Left lung (tissue), 10 donors: Measurements from ENCODE around the gene RBM11. TPM values are rescaled to one million over a fixed set of nuclear protein-coding genes. Genes with fewer than 3 reads are reported as not detected.

Experiments
- ATAC-seq: fragments of 200-7000 bp; cut with Tn5 transposase; one replicate; pipeline ENCODE4 v1.9.1; 2020; ENCODE audit warnings: moderate library complexity
- DNase-seq, 4 donors: peaks; one replicate each; pipeline ENCODE4 v3.0.0-alpha.2; 2013 to 2020
- H3K27ac ChIP-seq, 2 donors: fragments of 200-600 bp; sonication (generic) in 1 of 2; one replicate each; pipeline versions ENCODE4 v1.5.0 to v1.8.0; 2020 to 2021
- H3K27me3 ChIP-seq, 2 donors: fragments of 200-600 bp; sonication (generic) in 1 of 2; one replicate each; pipeline versions ENCODE4 v1.5.0 to v1.8.0; 2020 to 2021
- H3K36me3 ChIP-seq, 2 donors: fragments of 200-600 bp; sonication (generic) in 1 of 2; one replicate each; pipeline versions ENCODE4 v1.5.0 to v1.8.0; 2020 to 2021
- H3K4me1 ChIP-seq, 2 donors: fragments of 200-600 bp; one replicate each; pipeline ENCODE4 v1.8.0; 2021
- H3K4me3 ChIP-seq, 2 donors: fragments of 200-600 bp; sonication (generic) in 1 of 2; one replicate each; pipeline versions ENCODE4 v1.5.0 to v1.8.0; 2020 to 2021; ENCODE audit warnings: mild to moderate bottlenecking in 1 of 2
- H3K9me3 ChIP-seq, 2 donors: fragments of 200-600 bp; sonication (generic) in 1 of 2; one replicate each; pipeline versions ENCODE4 v1.5.0 to v1.8.0; 2020 to 2021
- intact Hi-C, 2 donors: fragments of 100-400 bp; cut with DNase I; formaldehyde crosslinking; loops; one replicate each; pipeline versions ENCODE4 v1.11.2 to v1.14.2; 2022
- polyA plus RNA-seq, 6 donors: library from polyadenylated mRNA; unstranded; fragments of 120-200 nt; gene quantifications; one replicate each; pipeline ENCODE4 v1.2.1, GENCODE V29; 2013; ENCODE audit not compliant: insufficient read length in 6 of 6
- total RNA-seq, 2 donors: library from RNA; stranded (reverse); fragmentation: NEBNext Ultra II Directional; extraction: Animal tissue kit (Norgen Biotek cat#: 25700); gene quantifications; one replicate each; pipeline ENCODE4 v1.2.1, GENCODE V29; 2021
- TF ChIP-seq, protein P1 (sequence below), 2 donors: fragments of 200-600 bp; sonication (generic) in 1 of 2; IDR thresholded peaks; one replicate each; pipeline versions ENCODE4 v1.5.0 to v1.8.0; 2021; ENCODE audit warnings: antibody characterized with exemption in 2 of 2
- donor health status: DM: no; HTN: yes; CAD: no.
- donor health status: DM: no; HTN: no; CAD: no.

Gene RBM11
- total and polyA plus RNA-seq, 8 donors = 1.4 to 5.3 (median 4.4) TPM

DNA sequence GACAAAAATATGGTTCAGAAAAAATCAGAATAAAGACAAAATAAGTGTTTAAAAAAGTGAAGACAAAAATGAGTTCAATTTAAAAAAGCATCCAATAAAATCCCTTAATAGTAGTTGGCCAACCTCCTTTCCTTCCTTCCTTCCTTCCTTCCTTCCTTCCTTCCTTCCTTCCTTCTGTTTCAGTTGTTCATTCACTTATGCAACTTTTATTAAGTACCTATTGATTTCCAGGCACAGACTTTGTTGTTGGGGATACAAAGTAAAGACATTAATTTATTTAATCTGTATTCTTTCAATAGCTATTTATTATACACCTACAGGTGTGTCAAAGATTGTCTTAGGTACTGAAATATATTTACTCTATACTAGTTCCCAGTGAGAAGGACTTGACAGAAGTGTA is 2.8 kb upstream of the RBM11 start:
- Histone ChIP-seq H3K36me3 (no peaks in the 10 kb centered on the region), H3K9me3 (no peaks in the 10 kb centered on the region), H3K27me3 (peaks cover 0 to 23% of the 10 kb centered on the region in 2 donors), H3K4me1 (no peaks in the 10 kb centered on the region), H3K4me3 (no peak overlapping the region), H3K27ac (no peak overlapping the region)
- ATAC-seq (no peak), DNase-seq (no peak)
- TF ChIP-seq, protein P1, sequence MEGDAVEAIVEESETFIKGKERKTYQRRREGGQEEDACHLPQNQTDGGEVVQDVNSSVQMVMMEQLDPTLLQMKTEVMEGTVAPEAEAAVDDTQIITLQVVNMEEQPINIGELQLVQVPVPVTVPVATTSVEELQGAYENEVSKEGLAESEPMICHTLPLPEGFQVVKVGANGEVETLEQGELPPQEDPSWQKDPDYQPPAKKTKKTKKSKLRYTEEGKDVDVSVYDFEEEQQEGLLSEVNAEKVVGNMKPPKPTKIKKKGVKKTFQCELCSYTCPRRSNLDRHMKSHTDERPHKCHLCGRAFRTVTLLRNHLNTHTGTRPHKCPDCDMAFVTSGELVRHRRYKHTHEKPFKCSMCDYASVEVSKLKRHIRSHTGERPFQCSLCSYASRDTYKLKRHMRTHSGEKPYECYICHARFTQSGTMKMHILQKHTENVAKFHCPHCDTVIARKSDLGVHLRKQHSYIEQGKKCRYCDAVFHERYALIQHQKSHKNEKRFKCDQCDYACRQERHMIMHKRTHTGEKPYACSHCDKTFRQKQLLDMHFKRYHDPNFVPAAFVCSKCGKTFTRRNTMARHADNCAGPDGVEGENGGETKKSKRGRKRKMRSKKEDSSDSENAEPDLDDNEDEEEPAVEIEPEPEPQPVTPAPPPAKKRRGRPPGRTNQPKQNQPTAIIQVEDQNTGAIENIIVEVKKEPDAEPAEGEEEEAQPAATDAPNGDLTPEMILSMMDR (IDR thresholded peaks at IDR 0.05) = no peak
- intact Hi-C loops = no loop called here

DNA sequence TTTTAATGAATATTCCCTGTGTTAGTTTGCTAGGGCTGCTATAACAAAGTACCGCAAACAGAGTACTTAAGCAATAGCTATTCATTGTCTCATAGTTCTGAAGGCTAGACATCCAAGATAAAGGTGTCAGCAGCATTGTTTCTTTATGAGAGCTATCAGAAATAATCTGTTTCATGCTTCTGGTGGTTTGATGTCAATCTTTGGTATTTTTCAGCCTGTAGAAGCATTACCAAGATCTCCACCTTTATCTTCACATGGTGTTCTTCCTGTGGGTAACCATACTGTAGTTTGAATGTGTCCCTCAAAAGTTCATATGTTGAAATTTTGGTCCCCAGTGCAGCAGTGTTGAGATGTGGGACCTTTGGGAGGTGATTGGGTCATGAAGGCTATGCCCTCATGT is 7.4 kb downstream of the RBM11 start:
- Histone ChIP-seq H3K27ac (no peak overlapping the region), H3K27me3 (no peaks in the 10 kb centered on the region), H3K4me3 (no peak overlapping the region), H3K9me3 (no peaks in the 10 kb centered on the region), H3K36me3 (no peaks in the 10 kb centered on the region), H3K4me1 (no peaks in the 10 kb centered on the region)
- TF ChIP-seq, protein P1 (IDR thresholded peaks at IDR 0.05) = no peak
- DNase-seq (no peak), ATAC-seq (no peak)
- intact Hi-C loops = no loop called here

DNA sequence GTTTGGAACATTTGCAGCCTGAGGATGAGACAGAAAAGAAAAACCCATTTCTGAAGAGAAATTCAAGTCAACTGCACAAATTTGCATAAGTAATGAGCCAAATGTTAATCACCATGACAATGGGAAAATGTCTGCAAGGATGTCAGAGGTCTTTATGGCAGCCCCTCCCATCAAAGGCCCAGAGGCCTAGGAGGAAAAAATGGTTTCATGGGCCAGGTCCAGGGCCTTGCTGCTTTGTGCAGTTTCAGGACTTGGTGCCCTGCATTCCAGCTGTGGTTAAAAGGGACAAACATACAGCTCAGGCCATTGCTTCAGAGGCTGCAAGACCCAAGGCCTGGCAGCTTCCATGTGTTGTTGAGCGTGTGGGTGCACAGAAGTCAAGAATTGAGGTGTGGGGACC is 13.4 kb downstream of the RBM11 start:
- TF ChIP-seq, protein P1 (IDR thresholded peaks at IDR 0.05) = no peak

DNA sequence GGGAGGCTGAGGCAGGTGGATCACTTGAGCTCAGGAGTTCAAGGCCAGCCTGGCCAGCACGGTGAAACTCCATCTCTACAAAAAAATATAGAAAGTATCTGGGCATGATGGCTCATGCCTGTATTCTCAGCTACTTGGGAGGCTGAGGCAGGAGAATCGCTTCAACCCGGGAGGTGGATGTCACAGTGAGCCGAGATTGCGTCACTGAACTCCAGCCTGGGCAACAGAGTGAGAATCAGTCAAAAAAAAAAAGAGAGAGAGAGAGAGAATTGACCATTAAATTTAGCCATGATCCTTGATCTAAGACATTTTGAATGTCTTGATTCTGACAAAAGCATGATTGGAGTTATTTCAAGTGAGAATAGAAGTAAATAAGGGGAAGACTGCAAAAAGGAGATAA is 19.1 kb downstream of the RBM11 start:
- no peak overlapping the region for H3K27ac ChIP-seq
- no peaks in the 10 kb centered on the region for H3K36me3 ChIP-seq
- TF ChIP-seq, protein P1 (IDR thresholded peaks at IDR 0.05) = no peak
- no peaks in the 10 kb centered on the region for H3K27me3 ChIP-seq
- H3K4me1 ChIP-seq = no peaks in the 10 kb centered on the region
- ATAC-seq (no peak), DNase-seq (no peak)
- H3K9me3 ChIP-seq = peaks cover 0 to 3% of the 10 kb centered on the region in 2 donors
- no peak overlapping the region for H3K4me3 ChIP-seq
- intact Hi-C loops = no loop called here

More for the DNA sequence above, 13.4 kb downstream of the RBM11 start:
- Histone ChIP-seq H3K36me3 (no peaks in the 10 kb centered on the region), H3K27ac (no peak overlapping the region), H3K9me3 (peaks cover 0 to 16% of the 10 kb centered on the region in 2 donors), H3K4me1 (no peaks in the 10 kb centered on the region), H3K27me3 (no peaks in the 10 kb centered on the region), H3K4me3 (no peak overlapping the region)
- ATAC-seq = no peak
- DNase-seq = no peak
- intact Hi-C loops = no loop called here

DNA sequence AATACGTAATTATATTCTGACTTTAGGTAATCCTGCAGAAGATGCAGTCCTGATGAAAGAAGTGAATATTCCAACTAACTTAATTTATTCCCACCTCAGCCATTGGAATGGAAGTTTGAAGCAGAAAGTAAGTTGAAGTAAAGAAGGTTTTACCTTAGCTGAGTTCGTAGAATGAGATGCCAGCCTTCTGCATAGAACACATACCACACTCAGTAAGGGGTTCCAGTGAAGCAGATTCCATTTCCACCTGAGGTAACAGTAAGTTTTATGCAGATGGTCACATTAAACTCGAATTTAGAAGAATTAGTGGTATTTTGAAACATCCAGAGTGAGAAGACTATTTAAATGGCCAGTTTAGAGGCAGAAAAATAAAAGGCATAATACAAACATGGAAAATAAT is 20.2 kb downstream of the RBM11 start:
- H3K4me3 ChIP-seq = no peak overlapping the region
- no peaks in the 10 kb centered on the region for H3K27me3 ChIP-seq
- intact Hi-C loops = no loop called here
- DNase-seq = no peak
- no peaks in the 10 kb centered on the region for H3K4me1 ChIP-seq
- ATAC-seq = no peak
- H3K9me3 ChIP-seq = no peaks in the 10 kb centered on the region
- no peak overlapping the region for H3K27ac ChIP-seq
- no peaks in the 10 kb centered on the region for H3K36me3 ChIP-seq
- TF ChIP-seq, protein P1 (IDR thresholded peaks at IDR 0.05) = no peak
